Endothelial cell (in vitro differentiated cells): ENCODE measurements around the gene GALNT16. TPM values are rescaled to one million over a fixed set of nuclear protein-coding genes. Genes with fewer than 3 reads are reported as not detected.
A peak's percentile ranks its signal among the peaks of the same experiment; 100 is the strongest.

ENCODE experiments used
- DNase-seq: peaks from one replicate; pipeline ENCODE4 v3.0.0; 2021; ENCODE audit warnings: low spot score
- H3K27ac Mint-ChIP-seq: one replicate; pipeline ENCODE4 v1.8.0; 2021; ENCODE audit warnings: mixed read lengths, inconsistent platforms; ENCODE audit not compliant: unreplicated experiment
- H3K27me3 Mint-ChIP-seq: one replicate; pipeline ENCODE4 v1.8.0; 2021; ENCODE audit warnings: mild to moderate bottlenecking, moderate library complexity, mixed read lengths, inconsistent platforms; ENCODE audit not compliant: unreplicated experiment
- H3K36me3 Mint-ChIP-seq: one replicate; pipeline ENCODE4 v1.8.0; 2021; ENCODE audit warnings: mild to moderate bottlenecking, low read depth, mixed read lengths, inconsistent platforms; ENCODE audit not compliant: unreplicated experiment
- H3K4me1 Mint-ChIP-seq: one replicate; pipeline ENCODE4 v1.8.0; 2021; ENCODE audit warnings: mild to moderate bottlenecking, mixed read lengths, inconsistent platforms; ENCODE audit not compliant: unreplicated experiment
- H3K4me3 Mint-ChIP-seq: one replicate; pipeline ENCODE4 v1.8.0; 2021; ENCODE audit warnings: mild to moderate bottlenecking, mixed read lengths, inconsistent platforms; ENCODE audit not compliant: unreplicated experiment
- H3K9me3 Mint-ChIP-seq: one replicate; pipeline ENCODE4 v1.8.0; 2021; ENCODE audit warnings: mixed read lengths, inconsistent platforms; ENCODE audit not compliant: unreplicated experiment
- CTCF ChIP-seq: fragments of 200-600 bp; sonication (generic); IDR thresholded peaks from one replicate; pipeline ENCODE4 v1.5.0; 2021; ENCODE audit warnings: antibody characterized with exemption; ENCODE audit not compliant: unreplicated experiment
- total RNA-seq: library from RNA; stranded (reverse); fragmentation: NEBNext Ultra II Directional; extraction: Animal tissue kit (Norgen Biotek cat#: 25700); gene quantifications from one replicate; pipeline ENCODE4 v1.2.1, GENCODE V29; 2021; ENCODE audit not compliant: unreplicated experiment

GALNT16 gene
- total RNA-seq, 1 donor from 2014 or later: 2.8 TPM

- DNase-seq: no peak
- Mint-ChIP-seq H3K27ac (no peak overlapping the region), H3K9me3 (no peaks in the 10 kb centered on the region), H3K4me1 (peaks cover 16% of the 10 kb centered on the region), H3K4me3 (no peak overlapping the region), H3K36me3 (no peaks in the 10 kb centered on the region), H3K27me3 (peaks cover 1% of the 10 kb centered on the region)
- no peak for TF ChIP-seq CTCF
Observed at GRCh38 chr14:69249603-69250002, 10.4 kb upstream of the GALNT16 start.

GRCh38 chr14:69252851-69253250 lies 7.1 kb upstream of the GALNT16 start:
- H3K4me1 Mint-ChIP-seq: peaks cover 16% of the 10 kb centered on the region
- H3K4me3 Mint-ChIP-seq: no peak overlapping the region
- H3K27me3 Mint-ChIP-seq: peaks cover 13% of the 10 kb centered on the region
- H3K9me3 Mint-ChIP-seq: no peaks in the 10 kb centered on the region
- TF ChIP-seq CTCF: no peak
- no peak overlapping the region for H3K27ac Mint-ChIP-seq
- no peak for DNase-seq
- no peaks in the 10 kb centered on the region for H3K36me3 Mint-ChIP-seq

GRCh38 chr14:69259168-69259526 lies 811 bp upstream of the GALNT16 start:
- H3K4me1 Mint-ChIP-seq: peaks cover 8% of the 10 kb centered on the region
- no peaks in the 10 kb centered on the region for H3K9me3 Mint-ChIP-seq
- peak overlapping the region; percentile 82 for H3K4me3 Mint-ChIP-seq
- DNase-seq: no peak
- H3K36me3 Mint-ChIP-seq: no peaks in the 10 kb centered on the region
- no peak for TF ChIP-seq CTCF
- H3K27ac Mint-ChIP-seq: no peak overlapping the region
- H3K27me3 Mint-ChIP-seq: peaks cover 24% of the 10 kb centered on the region

- Mint-ChIP-seq H3K36me3 (no peaks in the 10 kb centered on the region), H3K4me3 (peak overlapping the region; percentile 88), H3K4me1 (peaks cover 8% of the 10 kb centered on the region), H3K27me3 (peaks cover 24% of the 10 kb centered on the region), H3K9me3 (no peaks in the 10 kb centered on the region), H3K27ac (no peak overlapping the region)
- no peak for TF ChIP-seq CTCF
- DNase-seq: peak; percentile 47
Observed at GRCh38 chr14:69260190-69260860, 367 bp downstream of the GALNT16 start.

GRCh38 chr14:69260861-69261564 lies 1.1 kb downstream of the GALNT16 start:
- peaks cover 8% of the 10 kb centered on the region for H3K4me1 Mint-ChIP-seq
- H3K4me3 Mint-ChIP-seq: peak overlapping the region; percentile 89
- peak; percentile 92 for TF ChIP-seq CTCF
- no peaks in the 10 kb centered on the region for H3K9me3 Mint-ChIP-seq
- H3K36me3 Mint-ChIP-seq: no peaks in the 10 kb centered on the region
- H3K27ac Mint-ChIP-seq: no peak overlapping the region
- DNase-seq: peak; percentile 59
- H3K27me3 Mint-ChIP-seq: peaks cover 24% of the 10 kb centered on the region
